OCI-LY7 (cell line): ENCODE results near the gene TJP1. TPM values are rescaled to one million over a fixed set of nuclear protein-coding genes. Genes with fewer than 3 reads are reported as not detected.

Source experiments
- BruUV-seq: library from RNA; stranded (reverse); fragments of 400-500 nt; replicated peaks from 2 replicates; lab custom pipeline; 2021; lab: Mats Ljungman, UMichigan
- CTCF ChIA-PET: fragments of 300-600 bp; sonication (Branson Sonifier 250); formaldehyde crosslinking; loops from one replicate; lab custom pipeline; 2022; ENCODE audit warnings: antibody characterized with exemption; ENCODE audit not compliant: unreplicated experiment; lab: Charles Lee
- POLR2A ChIA-PET: fragments of 300-600 bp; sonication (Branson Sonifier 250); formaldehyde crosslinking; loops from one replicate; lab custom pipeline; 2022; ENCODE audit warnings: antibody characterized with exemption; lab: Charles Lee
- DNase-seq: peaks from one replicate; pipeline ENCODE4 v3.0.0-alpha.2; 2015; ENCODE audit warnings: low spot score
- H2AFZ ChIP-seq: fragments of 200-600 bp; sonication (generic), shearing (Covaris generic); 2 replicates; pipeline ENCODE4 v1.6.1; 2014; ENCODE audit warnings: mild to moderate bottlenecking, antibody characterized with exemption, low read length, moderate library complexity
- H3K27ac ChIP-seq: fragments of 200-600 bp; sonication (generic); 2 replicates; pipeline ENCODE4 v1.5.1; 2014; ENCODE audit warnings: mixed run types, low read depth, mild to moderate bottlenecking, moderate library complexity, low read length, inconsistent platforms; ENCODE audit not compliant: poor library complexity, severe bottlenecking
- H3K36me3 ChIP-seq: fragments of 200-600 bp; sonication (generic); 2 replicates; pipeline ENCODE4 v1.6.1; 2014; ENCODE audit warnings: mild to moderate bottlenecking, antibody characterized with exemption, low read length, moderate library complexity, mixed read lengths; ENCODE audit not compliant: insufficient read depth
- H3K4me1 ChIP-seq: fragments of 200-600 bp; sonication (generic); 2 replicates; pipeline ENCODE4 v1.5.1; 2014; ENCODE audit warnings: mild to moderate bottlenecking, low read length; ENCODE audit not compliant: insufficient read depth, poor library complexity, severe bottlenecking
- H3K4me2 ChIP-seq: fragments of 200-600 bp; sonication (generic); 2 replicates; pipeline ENCODE4 v1.6.1; 2014; ENCODE audit warnings: mild to moderate bottlenecking, low read length
- H3K4me3 ChIP-seq: fragments of 200-600 bp; sonication (generic); 2 replicates; pipeline ENCODE4 v1.5.1; 2014; ENCODE audit warnings: mild to moderate bottlenecking, low read depth, low read length; ENCODE audit not compliant: poor library complexity, severe bottlenecking
- H3K79me2 ChIP-seq: fragments of 200-600 bp; sonication (generic); 2 replicates; pipeline ENCODE4 v1.6.1; 2016; ENCODE audit warnings: low read depth, mild to moderate bottlenecking, low read length, moderate library complexity, mixed read lengths; ENCODE audit not compliant: insufficient read depth
- H3K9me2 ChIP-seq: fragments of 200-600 bp; sonication (generic); 2 replicates; pipeline ENCODE4 v1.6.1; 2016; ENCODE audit warnings: mild to moderate bottlenecking, low read length, mixed read lengths; ENCODE audit not compliant: insufficient read depth
- H3K9me3 ChIP-seq: fragments of 200-600 bp; sonication (generic); 2 replicates; pipeline ENCODE4 v1.6.1; 2014; ENCODE audit warnings: mild to moderate bottlenecking, mixed run types, low read length, mixed read lengths
- H4K20me1 ChIP-seq: fragments of 200-600 bp; sonication (generic); 2 replicates; pipeline ENCODE4 v1.6.1; 2014; ENCODE audit warnings: mild to moderate bottlenecking, antibody characterized with exemption, low read length, moderate library complexity, mixed read lengths; ENCODE audit not compliant: insufficient read depth
- CTCF ChIP-seq: fragments of 200-600 bp; sonication (generic); conservative IDR thresholded peaks from 2 replicates; pipeline ENCODE4 v1.5.1; 2014; ENCODE audit warnings: mild to moderate bottlenecking, antibody characterized with exemption, low read length, moderate library complexity, mixed read lengths
- EZH2phosphoT487 ChIP-seq: fragments of 200-600 bp; sonication (generic); IDR thresholded peaks from 2 replicates; pipeline ENCODE4 v1.6.1; 2018; ENCODE audit warnings: low read depth, borderline replicate concordance, mild to moderate bottlenecking, mixed run types, antibody characterized with exemption, low read length, moderate library complexity, mixed read lengths
- intact Hi-C: fragments of 100-400 bp; cut with micrococcal nuclease; formaldehyde crosslinking; loops from one replicate; pipeline ENCODE4 v1.10.0; 2022; ENCODE audit not compliant: unreplicated experiment
- total RNA-seq, 2 experiments: library from RNA; depleted of rRNA in 1 of 2; stranded (reverse); fragments of >200 nt in 1 of 2; shearing (Covaris generic) in 1 of 2; gene quantifications; 2 replicates each; pipeline ENCODE4 v1.2.3, GENCODE V29; 2014 to 2022

Gene TJP1
- total RNA-seq, 2 experiments from 2014 or later = 0.19 to 0.32 TPM

DNA sequence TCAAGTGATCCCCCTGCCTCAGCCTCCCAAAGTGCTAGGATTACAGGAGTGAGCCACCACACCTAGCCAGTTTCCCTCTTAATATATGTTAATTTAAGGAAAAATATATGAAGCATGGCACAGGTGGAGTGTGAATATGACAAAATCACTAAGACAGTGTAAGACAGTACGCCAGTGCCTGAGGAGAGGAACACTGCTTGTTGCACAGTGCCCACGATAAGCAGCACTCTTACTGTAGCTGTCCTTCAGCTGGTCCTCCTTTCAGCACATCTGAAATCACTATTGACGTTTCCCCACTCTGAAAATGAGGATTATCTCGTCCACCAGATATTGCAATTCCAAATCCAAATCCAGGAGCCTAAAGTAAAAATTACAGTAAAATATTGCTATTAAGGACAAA is 49.3 kb downstream of the TJP1 start:
- H3K79me2 ChIP-seq = no peaks in the 10 kb centered on the region
- H3K9me2 ChIP-seq = no peaks in the 10 kb centered on the region

GRCh38 chr15:29770796-29771195 is 51.5 kb downstream of the TJP1 start:
- Histone ChIP-seq H3K4me1 (no peaks in the 10 kb centered on the region), H3K27ac (no peak overlapping the region), H4K20me1 (no peaks in the 10 kb centered on the region), H3K4me2 (no peak overlapping the region), H3K4me3 (no peak overlapping the region), H3K9me2 (no peaks in the 10 kb centered on the region), H2AFZ (no peak overlapping the region), H3K79me2 (no peaks in the 10 kb centered on the region), H3K36me3 (no peaks in the 10 kb centered on the region), H3K9me3 (no peaks in the 10 kb centered on the region)
- POLR2A ChIA-PET = interaction anchor here (0.7 kb wide), 1 partner anchor 157 kb away, joined by 3 read pairs; no protein-coding TSS in a partner anchor
- CTCF ChIA-PET = no interaction called here
- intact Hi-C loops = no loop called here
- no peak for DNase-seq
- no peak for TF ChIP-seq EZH2phosphoT487
- BruUV-seq = no TSS peak

More for the DNA sequence above, 49.3 kb downstream of the TJP1 start:
- POLR2A ChIA-PET = no interaction called here
- H3K4me3 ChIP-seq = no peak overlapping the region
- H2AFZ ChIP-seq = no peak overlapping the region
- H3K4me1 ChIP-seq = no peaks in the 10 kb centered on the region
- H3K36me3 ChIP-seq = no peaks in the 10 kb centered on the region
- H3K4me2 ChIP-seq = no peak overlapping the region
- CTCF ChIA-PET = no interaction called here
- no peaks in the 10 kb centered on the region for H4K20me1 ChIP-seq
- TF ChIP-seq CTCF (no peak), EZH2phosphoT487 (no peak)
- DNase-seq = no peak
- intact Hi-C loops = no loop called here
- H3K9me3 ChIP-seq = no peaks in the 10 kb centered on the region
- BruUV-seq = no TSS peak
- no peak overlapping the region for H3K27ac ChIP-seq

- intact Hi-C loops = no loop called here
- CTCF ChIA-PET = no interaction called here
- no peak for TF ChIP-seq CTCF
- TF ChIP-seq EZH2phosphoT487 = no peak
- no peaks in the 10 kb centered on the region for H3K36me3 ChIP-seq
- DNase-seq = no peak
- no peak overlapping the region for H3K27ac ChIP-seq
- H3K79me2 ChIP-seq = no peaks in the 10 kb centered on the region
- H3K4me1 ChIP-seq = no peaks in the 10 kb centered on the region
- no peak overlapping the region for H3K4me2 ChIP-seq
- no TSS peak for BruUV-seq
- H2AFZ ChIP-seq = no peak overlapping the region
- no peaks in the 10 kb centered on the region for H3K9me2 ChIP-seq
- H4K20me1 ChIP-seq = no peaks in the 10 kb centered on the region
- no peak overlapping the region for H3K4me3 ChIP-seq
- POLR2A ChIA-PET = no interaction called here
- H3K9me3 ChIP-seq = no peaks in the 10 kb centered on the region
Measured at GRCh38 chr15:29765898-29766527, 56.3 kb downstream of the TJP1 start.
